Stimulated activated CD8-positive, alpha-beta memory T cell treated with anti-CD3 and anti-CD28 coated beads, Interleukin-4, amount 100 ng/mL, for 48 hours (primary cell): ENCODE measurements around the gene ZDHHC19.
"Not testable (repeated sequence)": the region's sequence is repeated elsewhere in the genome, so short reads cannot be mapped to it uniquely, and the experiment has no call there.

Experiments used
- DNase-seq: peaks from one replicate; pipeline ENCODE4 v3.0.0-alpha.2; 2020

Gene ZDHHC19

DNA sequence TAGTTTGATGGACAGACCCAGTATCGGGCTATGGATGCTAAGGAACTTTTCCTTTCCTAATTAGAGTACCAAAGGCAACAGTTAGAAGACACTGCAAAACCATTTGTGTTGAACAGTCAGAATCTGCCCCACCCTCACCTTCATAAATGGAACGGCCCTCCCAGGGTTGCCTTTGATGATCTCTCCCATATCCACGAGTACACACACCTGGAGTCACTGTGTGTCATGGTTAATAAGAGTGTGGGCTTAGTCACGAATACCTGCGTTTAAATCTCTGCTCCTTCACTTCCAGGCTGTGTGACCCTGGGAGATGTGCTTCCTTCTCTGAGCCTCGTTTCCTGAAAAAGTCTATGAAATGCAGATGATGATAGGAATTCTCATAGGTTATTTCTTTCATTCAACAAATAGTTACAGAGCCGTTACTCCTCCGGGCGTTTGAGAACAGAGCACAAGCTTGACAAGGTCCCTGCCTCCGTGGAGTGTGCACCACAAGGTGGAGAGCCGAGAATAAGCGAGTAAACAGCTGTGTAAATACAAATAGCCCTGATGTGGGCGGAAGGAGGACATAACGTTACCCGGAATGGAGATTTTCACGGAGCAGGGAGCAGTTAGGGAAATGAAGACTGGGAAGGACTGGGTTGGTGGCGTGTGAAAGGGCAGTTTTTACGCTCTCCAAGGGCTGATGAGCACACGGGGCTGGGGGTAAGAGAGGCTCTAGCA is 11.8 kb upstream of the ZDHHC19 start:
- no peak for DNase-seq

DNA sequence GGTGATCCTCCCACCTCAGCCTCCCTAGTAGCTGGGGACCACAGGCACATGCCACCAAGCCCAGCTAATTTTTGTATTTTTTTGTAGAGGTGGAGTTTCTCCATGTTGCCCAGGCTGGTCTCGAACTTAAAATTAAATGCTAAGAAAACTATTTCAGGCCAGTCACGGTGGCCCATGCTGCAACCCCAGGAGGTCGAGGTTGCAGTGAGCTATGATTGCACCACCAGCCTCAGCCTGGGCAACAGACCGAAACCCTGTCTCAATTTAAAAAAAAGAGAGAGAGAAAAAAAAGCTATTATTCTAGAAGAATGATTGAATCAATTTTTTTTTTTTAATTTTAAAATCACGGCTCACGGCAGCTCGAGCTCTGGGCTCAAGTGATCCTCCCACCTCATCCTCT is 9.8 kb upstream of the ZDHHC19 start:
- DNase-seq: no peak

DNA sequence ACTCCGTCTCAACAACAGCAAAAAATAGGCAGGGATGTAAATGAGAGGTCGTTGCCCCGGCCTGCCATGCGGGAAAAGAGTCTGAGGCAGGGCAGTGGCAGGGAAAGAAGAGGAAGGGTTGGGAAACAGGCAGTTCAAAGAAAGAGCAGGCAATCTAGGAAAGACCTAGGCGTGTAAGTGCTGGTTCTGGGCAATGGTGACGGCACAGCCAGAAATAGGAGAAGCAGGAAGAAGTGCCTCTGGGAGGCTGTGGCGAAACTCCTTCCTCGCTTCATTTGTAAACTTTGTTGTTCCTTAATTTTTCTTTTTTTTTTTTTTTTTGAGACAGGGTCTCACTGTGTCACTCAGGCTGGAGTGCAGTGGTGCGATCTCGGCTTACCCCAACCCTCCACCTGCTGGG is 9.4 kb upstream of the ZDHHC19 start:
- no peak for DNase-seq

DNA sequence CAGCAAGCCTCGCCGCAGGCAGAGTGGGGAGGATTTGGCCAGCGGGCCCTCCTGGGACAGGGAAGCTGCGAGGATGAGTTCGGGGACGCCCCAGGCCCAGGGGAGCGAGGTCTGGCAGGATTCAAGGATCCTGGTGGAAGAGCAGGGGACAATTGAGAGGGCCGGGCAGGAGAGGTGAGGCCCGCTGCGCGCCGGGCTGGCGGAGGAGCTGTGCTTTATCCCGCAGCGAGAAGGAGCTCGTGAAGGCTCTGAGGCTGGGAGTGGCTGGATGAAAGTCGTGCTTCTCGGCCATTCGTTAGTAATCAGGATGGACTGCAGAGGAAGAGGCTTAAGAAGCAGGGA is 8.7 kb upstream of the ZDHHC19 start:
- DNase-seq: no peak

DNA sequence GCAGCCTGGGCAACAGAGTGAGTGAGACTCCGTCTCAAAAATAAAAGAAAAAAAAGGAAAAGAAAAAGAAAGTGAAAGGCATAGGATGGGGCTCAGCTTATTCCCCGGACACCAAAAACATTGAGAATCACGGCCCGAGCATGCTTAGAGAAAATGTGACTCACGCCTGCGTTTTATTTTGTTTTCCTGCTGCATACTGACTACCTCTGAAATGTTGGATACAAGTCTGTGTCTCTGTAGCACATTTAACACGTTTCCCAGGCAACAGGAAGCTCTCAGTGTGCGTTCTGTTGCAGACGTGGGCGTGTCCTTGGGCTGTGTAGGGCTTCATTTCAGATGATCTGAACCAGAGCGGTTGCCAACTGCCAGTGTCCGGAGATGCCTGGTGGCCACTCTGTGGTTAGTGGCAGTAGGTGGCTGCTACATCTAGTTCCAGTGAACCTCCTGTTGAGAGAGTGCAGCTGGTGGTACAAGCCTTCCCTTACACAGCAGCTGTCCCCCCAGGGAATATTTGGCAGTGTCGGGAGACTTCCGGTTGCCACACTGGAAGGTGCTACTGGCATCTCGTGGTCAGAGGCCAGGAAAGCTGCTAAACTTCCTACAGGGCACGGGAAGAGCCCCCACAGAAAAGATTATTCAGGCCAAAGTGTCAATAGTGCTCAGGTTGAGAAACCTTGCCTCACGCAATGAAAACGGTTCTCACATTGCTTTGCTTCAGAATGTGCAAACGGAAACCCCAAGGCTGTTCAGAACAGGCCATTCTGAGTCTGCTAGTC is 8.2 kb upstream of the ZDHHC19 start:
- peak; percentile 64 for DNase-seq

DNA sequence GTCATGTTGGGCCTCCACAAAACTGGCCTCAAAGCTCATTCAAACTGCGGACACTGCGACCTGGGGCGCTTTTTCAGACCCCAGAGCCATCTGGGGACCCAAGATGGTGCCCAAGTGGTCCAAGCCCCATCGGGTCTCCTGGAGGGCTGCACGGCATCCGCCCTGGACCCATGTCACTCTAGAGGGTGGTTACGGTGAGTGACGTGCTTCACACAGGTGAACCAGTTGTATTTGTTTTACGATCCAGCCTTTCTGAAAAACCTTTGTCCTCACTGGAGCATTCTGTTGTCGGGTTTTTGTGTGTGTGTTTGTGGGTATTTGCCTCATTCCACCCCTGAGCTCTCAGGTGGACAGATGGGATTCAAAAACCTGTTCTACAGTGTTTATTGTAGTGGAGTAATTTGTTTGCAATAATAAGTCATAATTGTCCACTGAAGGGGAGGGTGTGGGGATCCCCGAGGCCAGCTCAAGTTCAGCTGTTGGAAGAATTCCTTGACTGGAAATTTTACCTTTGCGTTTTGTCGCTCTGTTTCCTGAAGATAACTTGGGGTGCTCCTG is 7.0 kb upstream of the ZDHHC19 start:
- no peak for DNase-seq

DNA sequence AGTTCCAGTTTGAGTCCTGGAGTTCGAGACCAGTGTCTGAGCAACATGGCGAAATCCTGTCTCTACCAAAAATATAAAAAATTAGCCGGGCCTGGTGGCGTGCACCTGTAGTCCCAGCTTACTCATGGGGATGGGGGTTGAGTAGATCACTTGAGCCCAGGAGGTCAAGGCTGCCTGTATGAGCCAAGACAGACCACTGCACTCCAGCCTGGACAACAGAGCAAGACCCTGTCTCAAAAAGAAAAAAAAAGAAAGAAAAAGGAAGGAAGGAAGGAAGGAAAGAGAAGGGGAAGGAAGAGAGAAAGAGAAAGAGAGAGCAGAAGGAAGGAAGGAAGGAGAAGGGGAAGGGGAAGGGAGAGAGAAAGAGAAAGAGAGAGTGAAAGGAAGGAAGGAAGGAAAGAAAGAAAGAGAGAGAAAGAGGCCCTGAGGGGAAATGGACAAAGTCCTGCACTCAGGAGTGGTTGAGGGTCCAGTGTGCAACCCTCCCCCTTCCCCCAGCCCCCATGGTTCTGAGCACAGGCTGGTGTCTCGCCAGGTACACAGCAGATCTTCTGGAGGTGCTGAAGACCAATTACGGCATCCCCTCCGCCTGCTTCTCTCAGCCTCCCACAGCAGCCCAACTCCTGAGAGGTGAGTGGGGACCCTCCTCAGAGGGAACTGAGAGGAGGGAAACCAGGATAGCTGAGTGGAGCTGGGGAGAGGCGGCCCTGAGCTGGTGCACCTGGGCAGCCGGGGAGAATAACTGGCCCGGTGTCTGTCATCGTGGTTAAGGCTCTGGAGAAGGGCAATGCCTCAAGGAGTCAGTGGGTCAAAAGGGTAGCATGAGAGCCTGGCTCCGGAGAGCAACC is 6.3 kb upstream of the ZDHHC19 start:
- no peak for DNase-seq

DNA sequence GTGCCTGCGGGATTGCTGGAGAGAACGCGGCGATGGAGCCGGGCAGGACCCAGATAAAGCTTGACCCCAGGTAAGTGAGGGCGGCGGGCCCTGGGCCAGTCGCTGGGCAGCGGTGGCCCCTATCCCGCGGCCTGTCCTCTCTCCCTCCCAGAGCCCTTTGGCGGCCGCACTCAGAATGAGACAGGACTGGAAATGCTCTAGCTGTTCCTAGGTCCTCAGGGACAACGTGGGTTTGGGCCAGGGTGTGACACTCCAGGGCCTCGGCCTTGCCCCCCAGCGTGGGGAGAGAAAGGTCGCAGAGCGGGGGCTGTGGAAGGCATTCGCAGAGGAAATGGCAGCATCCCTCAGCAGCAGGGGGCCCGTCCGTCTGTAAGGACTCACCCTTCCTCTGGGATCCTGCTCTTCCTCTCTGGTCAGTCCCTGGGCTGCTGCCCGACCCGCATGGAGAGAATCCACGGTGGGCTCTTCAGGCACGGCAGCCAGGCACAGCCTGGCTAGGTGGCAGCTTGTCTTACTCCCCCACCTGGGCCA is 5.5 kb upstream of the ZDHHC19 start:
- no peak for DNase-seq

DNA sequence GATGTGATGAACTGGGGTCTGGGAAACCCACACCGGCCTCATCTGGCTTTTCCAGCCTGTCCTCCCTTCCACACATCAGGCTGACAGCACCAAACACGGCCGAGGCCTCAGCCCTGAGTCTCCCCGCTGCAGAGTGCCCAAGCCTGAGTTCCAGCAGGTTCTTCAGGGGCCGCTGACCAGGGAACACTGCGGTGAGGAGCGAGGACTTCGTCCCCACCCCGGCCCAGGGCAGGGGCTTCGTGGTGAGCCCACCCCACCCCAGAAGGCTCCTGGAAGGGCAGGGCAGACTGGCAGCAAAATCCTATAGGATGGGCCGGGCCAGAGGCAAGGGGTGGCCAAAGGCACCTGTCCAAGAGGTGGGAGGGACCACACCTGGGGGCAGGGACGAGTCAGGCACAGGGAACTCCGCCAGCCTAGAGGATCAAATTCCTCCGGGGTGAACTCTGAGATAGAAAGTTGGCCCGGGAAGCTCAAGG is 4.9 kb upstream of the ZDHHC19 start, which contains the start of gene SLC51A:
Gene SLC51A (plus strand): TSS at position 446 of the 476 bp plus-strand sequence. CDS start 179 bp downstream, outside the sequence.
- DNase-seq: no peak

DNA sequence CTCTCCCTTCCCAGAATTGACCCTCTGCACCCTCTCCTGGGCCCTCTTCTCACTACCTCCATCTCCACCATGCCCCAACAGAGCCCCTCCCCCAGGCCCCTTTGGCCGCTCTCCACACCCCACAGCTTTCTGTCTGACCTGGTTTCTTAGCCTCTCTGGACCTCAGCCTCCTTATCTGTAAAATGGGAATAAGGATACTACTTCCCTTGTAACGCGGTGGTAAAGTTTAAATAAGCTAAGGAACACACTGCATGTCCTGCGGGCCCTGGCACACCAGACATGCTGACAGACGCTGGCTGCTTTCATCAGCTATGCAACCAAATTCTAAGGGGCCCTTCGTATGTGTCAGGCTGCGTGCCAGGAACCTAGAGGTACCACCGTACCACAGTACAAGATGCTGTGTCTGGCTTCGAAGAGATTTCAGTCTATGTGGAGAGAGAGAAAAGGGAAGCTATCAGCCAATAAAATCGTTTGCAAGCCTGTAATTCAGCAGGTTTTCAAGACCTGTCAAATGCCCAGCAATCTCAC is 4.4 kb upstream of the ZDHHC19 start:
- DNase-seq: no peak

DNA sequence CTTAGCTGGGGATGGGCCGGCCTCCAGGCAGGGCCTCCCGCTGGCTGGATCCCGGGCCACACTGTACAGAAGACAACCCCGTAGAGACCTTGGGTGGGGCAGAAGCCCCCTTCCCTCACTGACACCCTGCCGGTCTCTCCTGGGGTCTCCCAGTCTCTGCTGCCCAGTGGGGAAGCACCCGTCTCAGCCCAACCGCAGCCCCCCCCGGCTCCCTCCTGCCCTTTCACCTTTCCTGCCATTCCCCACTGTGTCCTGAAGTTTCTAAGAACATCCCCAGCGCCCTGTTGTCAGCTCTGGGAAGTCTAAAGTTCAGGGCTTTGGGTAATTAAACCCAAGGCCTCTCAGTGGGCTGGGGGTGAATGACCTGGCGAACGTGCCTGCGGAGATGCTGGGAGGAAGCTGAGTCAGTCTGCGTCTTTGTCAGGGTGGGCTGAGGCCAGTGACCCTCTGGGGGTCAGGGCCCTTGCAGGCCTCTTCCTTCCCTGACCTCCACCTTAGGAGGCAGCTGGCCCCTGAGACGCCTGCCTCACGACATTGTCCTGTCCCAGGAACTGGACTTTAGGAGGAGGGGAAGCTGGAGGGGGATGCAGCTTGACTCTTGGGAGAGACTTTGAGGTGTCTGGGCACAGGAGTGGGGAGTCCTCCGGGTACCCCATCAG is 3.7 kb upstream of the ZDHHC19 start:
- DNase-seq: no peak

DNA sequence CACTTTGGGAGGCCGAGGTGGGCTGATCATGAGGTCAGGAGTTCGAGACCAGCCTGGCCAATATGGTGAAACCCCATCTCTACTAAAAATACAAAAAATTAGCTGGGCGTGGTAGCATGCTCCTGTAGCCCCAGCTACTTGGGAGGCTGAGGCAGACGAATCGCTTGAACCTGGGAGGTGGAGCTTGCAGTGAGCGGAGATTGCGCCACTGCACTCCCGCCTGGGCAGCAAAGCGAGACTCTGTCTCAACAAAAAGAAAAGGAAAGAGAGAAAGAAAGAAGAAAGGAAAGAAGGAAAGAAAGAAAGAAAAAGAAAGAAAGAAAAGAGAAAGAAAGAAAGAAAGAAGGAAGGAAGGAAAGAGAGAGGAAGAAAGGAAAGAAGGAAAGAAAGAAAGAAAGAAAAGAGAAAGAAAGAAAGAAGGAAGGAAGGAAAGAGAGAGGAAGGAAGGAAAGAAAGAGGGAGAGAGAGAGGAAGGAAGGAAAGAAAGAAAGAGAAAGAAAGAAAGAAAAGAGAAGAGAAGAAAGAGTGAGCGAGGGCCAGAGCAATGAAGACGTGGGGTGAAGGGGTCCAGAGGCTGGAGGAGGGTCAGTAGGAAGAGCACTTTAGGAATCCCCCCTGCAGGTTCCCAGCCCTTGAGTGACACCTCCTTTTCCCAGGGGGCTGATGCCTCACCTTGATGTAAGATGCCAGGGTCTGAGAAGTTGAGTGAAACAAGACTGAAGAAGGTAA is 1.1 kb downstream of the ZDHHC19 start:
- DNase-seq: not testable (repeated sequence)

DNA sequence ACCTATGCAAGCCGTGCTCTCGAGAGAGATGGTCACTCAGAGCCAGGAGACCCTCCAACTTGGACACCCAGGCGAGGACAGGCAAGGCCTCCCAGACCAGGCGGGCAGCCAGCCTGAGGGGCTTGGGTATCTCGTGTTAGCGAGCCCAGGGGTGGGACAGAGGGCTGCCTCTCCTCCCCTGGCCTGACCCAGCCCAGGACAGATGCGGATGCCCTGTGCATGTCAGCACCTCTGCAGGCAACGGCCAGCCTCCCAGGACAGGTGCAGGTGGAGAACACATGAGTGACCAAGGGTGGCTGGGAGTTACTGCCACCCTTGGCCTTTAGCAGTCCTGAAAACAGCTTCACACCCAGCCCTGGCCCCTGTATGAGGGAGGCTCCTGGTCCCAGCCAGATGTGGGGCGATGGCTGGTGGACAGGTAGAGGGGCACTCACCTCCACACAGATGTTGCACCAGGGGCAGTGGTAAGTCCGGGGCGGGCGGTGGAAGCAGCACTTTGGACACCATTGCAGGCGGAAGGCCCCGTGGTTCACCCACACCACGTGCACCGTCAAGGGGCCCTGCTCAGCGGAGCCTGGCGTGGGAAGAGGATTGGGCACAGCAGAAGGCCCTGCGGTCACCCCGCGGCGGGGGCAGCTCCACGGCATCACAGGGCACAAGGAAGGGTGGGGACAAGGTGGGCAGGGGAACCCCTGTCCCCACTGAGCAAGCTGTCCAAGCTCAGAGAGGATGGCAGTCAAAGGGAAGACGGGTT is 2.1 kb downstream of the ZDHHC19 start:
- no peak for DNase-seq

DNA sequence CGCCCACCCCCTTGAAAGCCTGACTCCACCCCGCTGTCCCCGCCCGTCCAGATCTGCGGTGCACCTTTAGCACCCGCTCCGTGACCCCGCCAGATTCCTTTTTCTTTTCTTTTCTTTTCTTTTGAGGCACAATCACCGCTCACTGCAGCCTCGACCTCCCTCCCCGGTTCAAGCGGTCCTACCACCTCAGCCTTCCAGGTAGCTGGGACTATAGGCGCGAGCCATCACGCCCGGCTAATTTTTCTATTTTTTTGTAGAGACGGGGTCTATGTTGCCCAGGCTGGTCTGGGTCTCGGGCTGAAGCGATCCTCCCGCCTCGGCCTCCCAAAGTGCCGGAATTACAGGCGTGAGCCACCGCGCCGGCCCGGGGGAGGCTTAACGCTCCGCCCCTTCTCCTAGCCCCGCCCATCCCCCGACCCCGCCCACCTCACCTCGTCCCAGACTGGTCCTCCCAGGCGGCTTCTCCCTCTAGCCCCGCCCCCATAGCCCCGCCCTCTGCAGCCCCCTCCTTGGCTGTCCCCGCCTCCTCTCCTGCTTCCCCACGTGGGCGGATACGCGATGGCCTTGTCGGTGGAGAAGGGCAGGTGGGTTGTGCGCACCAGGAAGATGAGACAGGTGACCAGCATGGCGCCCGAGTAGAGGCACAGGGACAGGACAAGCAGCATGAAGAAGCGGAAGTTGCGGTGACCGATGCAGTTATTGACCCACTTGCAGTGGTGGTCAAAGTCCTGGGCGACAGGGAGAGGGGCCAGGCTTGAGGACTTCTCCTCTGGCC is 3.2 kb downstream of the ZDHHC19 start:
- DNase-seq: peak; percentile 78

DNA sequence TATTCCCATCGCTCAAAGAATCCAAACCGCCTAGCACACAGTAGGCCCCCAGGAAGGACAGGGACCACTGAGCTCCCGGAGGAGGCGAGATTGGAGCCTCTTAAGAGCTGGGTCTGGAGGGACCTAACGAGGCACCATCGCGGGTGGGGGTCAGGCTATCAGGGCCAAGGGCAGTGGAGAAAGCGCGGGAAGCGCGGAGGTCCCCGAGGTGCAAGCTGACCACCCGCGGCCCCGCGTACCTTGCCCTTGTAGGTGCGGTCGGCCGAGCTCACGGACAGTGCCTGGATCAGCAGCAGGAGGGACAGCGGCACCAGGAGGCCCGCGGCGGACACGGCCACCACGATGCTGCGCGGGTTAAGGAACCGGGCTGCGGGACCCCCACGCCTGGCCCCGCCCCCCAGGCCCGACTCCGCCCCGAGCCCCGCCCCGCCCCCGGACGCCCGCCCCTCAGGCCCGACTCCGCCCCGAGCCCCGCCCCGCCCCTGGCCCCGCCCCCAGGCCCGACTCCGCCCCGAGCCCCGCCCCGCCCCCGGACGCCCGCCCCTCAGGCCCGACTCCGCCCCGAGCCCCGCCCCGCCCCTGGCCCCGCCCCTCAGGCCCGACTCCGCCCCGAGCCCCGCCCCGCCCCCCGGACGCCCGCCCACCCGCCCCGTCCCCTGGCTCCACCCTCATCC is 3.9 kb downstream of the ZDHHC19 start:
- peak; percentile 39 for DNase-seq

DNA sequence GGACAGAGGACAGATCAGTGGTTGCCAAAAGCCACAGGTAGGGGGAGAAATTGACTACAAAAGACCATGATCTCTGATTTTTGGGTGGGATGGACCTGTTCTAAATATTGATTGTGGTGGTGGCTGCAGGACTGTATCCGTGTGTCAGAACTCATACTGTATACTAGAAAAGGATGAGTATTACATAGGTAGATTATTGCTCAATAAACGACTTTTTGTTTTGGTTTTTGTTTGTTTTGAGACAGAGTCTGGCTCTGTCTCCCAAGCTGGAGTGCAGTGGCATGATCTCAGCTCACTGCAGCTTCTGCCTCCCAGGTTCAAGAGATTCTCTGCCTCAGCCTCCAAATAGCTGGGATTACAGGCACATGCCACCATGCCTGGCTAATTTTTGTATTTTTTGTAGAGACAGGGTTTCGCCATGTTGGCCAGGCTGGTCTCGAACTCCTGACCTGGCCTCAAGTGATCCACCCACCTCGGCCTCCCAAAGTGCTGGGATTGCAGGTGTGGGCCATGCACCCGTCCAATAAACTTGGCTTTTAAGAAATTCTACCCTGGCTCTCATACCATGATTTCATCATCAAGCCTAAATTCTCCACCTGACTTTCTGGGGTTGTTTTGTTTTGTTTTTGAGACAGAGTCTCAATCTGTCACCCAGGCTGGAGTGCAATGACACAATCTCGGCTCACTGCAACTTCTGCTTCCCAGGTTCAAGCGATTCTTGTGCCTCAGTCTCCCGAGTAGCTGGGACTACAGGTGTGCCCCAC is 5.6 kb downstream of the ZDHHC19 start:
- DNase-seq: not testable (repeated sequence)

DNA sequence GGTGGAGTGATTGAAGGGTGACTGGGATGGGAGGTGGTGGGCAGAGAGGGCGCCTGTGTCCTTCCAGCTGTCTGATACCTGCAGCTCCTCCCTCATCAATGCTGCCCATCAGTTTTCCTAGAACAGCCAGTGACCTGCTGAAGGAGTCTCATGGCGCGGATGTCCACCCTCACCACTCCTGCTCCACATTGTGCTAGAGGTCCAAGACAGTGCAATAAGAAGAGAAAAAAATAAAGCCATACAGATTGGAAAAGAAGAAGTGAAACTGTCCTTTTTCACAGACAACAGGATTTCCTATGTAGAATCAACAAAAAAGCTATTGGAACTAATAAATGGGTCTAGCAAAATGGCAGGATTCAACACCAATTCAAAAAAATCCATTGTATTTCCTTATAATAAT is 7.4 kb downstream of the ZDHHC19 start:
- DNase-seq: no peak

DNA sequence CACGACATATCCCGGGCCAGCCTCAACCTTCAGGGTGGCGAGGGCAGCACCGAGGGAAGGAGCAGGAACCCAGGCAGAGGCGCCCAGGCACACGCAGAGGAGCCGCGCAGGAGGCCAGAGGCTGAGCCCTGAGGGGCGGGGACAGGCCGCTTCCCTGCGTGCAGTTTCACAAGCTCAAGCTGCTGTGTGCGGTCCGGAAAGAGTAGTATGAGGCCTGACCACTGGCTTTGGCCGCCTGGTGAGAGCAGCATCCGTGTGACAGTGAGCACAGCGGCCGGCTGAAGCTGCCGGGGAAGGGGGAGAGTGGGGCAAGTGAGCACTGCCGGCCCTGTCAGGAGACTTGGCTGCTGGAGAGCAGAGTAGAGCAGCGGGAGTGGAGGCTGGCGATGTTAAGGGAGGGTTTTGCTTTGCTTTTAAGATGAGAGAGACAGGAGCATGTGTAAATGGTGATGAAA is 8.7 kb downstream of the ZDHHC19 start:
- no peak for DNase-seq
